Suprapubic skin (tissue), 4 donors: ENCODE measurements around the gene TPPP2.

Experiments
- EP300 ChIP-seq: sonication (generic); formaldehyde crosslinking; IDR thresholded peaks from one replicate; pipeline ENCODE4 v1.6.1; 2017; ENCODE audit warnings: antibody characterized with exemption
- POLR2A ChIP-seq, 2 donors: fragments of 450-650 bp; IDR thresholded peaks; one replicate each; pipeline ENCODE4 v1.6.1; 2017; ENCODE audit warnings: antibody characterized with exemption in 2 of 2, mild to moderate bottlenecking in 2 of 2, moderate library complexity in 2 of 2
- POLR2AphosphoS5 ChIP-seq, 3 donors: sonication (generic); formaldehyde crosslinking; IDR thresholded peaks; one replicate each; pipeline ENCODE4 v1.6.1; 2017; ENCODE audit warnings: antibody characterized with exemption in 3 of 3
- TF ChIP-seq, protein P1 (sequence below), 2 donors: fragments of 200-600 bp in 1 of 2; fragments of 450-650 bp in 1 of 2; sonication (generic) in 1 of 2; IDR thresholded peaks; one replicate each; pipeline ENCODE4 v1.5.1; 2016 to 2019; ENCODE audit warnings: antibody characterized with exemption in 2 of 2, mild to moderate bottlenecking in 1 of 2, moderate library complexity in 1 of 2

- TF ChIP-seq POLR2A (IDR thresholded peaks at IDR 0.05) (no peak), EP300 (no peak), POLR2AphosphoS5 (IDR thresholded peaks at IDR 0.05) (no peak)
- TF ChIP-seq, protein P1, sequence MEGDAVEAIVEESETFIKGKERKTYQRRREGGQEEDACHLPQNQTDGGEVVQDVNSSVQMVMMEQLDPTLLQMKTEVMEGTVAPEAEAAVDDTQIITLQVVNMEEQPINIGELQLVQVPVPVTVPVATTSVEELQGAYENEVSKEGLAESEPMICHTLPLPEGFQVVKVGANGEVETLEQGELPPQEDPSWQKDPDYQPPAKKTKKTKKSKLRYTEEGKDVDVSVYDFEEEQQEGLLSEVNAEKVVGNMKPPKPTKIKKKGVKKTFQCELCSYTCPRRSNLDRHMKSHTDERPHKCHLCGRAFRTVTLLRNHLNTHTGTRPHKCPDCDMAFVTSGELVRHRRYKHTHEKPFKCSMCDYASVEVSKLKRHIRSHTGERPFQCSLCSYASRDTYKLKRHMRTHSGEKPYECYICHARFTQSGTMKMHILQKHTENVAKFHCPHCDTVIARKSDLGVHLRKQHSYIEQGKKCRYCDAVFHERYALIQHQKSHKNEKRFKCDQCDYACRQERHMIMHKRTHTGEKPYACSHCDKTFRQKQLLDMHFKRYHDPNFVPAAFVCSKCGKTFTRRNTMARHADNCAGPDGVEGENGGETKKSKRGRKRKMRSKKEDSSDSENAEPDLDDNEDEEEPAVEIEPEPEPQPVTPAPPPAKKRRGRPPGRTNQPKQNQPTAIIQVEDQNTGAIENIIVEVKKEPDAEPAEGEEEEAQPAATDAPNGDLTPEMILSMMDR (IDR thresholded peaks at IDR 0.05), result no peak
Measured at GRCh38 chr14:20998674-20999366, 31.2 kb upstream of the TPPP2 start, which contains the start of gene SLC39A2.
